GM12878 (cell line): ENCODE results near the gene EVX2.

Experiments used
- SP1 ChIP-seq: IDR thresholded peaks from one replicate; pipeline ENCODE4 v1.6.1; 2011; ENCODE audit warnings: low read depth, low read length
- ZBTB40 ChIP-seq: fragments of 450-650 bp; IDR thresholded peaks from 2 replicates; pipeline ENCODE4 v1.6.1; 2016; ENCODE audit warnings: mild to moderate bottlenecking, moderate library complexity, borderline replicate concordance

- no peak for TF ChIP-seq ZBTB40
- no peak for TF ChIP-seq SP1
These were observed 2.4 kb downstream of the EVX2 start for GRCh38 chr2:176081376-176081836.
